ENCODE results near the gene GPR171. TPM values are rescaled to one million over a fixed set of nuclear protein-coding genes. Genes with fewer than 3 reads are reported as not detected.

Gene GPR171
- total RNA-seq, 1 experiment from 2014 or later, result not detected

- H3K4me3 ChIP-seq (ENCODE audit: low read depth, low read length, poor library complexity, severe bottlenecking), result no peak overlapping the region
- CTCF ChIA-PET, result no interaction called here
- H3K27ac ChIP-seq (ENCODE audit: low read depth, low read length, poor library complexity, severe bottlenecking), result no peak overlapping the region
- no peak for DNase-seq (ENCODE audit: low spot score)
- intact Hi-C loops (cut with micrococcal nuclease; ENCODE audit: unreplicated experiment), result no loop called here
- no peaks in the 10 kb centered on the region for H3K4me1 ChIP-seq (ENCODE audit: insufficient read depth, low read length, poor library complexity, severe bottlenecking)
- TF ChIP-seq EZH2 (IDR thresholded peaks at IDR 0.05; ENCODE audit: borderline replicate concordance, low read depth, low read length, poor library complexity, severe bottlenecking) (no peak), CTCF (conservative IDR thresholded peaks at IDR 0.05; ENCODE audit: low read depth, low read length) (no peak)
- POLR2A ChIA-PET (ENCODE audit: low non-redundant PET), result no interaction called here
- H3K9me3 ChIP-seq (ENCODE audit: low read depth, low read length, poor library complexity, severe bottlenecking), result no peaks in the 10 kb centered on the region
- no peaks in the 10 kb centered on the region for H3K27me3 ChIP-seq (replicated peaks; ENCODE audit: insufficient read depth, low read depth, low read length, poor library complexity)
- no peaks in the 10 kb centered on the region for H3K36me3 ChIP-seq (ENCODE audit: insufficient read depth, low read length, poor library complexity, severe bottlenecking)
- BruUV-seq (replicated peaks), result no TSS peak
Measured at GRCh38 chr3:151218136-151218535, 15.1 kb upstream of the GPR171 start.

GRCh38 chr3:151216641-151217607 is 13.9 kb upstream of the GPR171 start:
- H3K27ac ChIP-seq (ENCODE audit: low read depth, low read length, poor library complexity, severe bottlenecking), result no peak overlapping the region
- no peak for DNase-seq (ENCODE audit: low spot score)
- H3K4me1 ChIP-seq (ENCODE audit: insufficient read depth, low read length, poor library complexity, severe bottlenecking), result no peaks in the 10 kb centered on the region
- no peak overlapping the region for H3K4me3 ChIP-seq (ENCODE audit: low read depth, low read length, poor library complexity, severe bottlenecking)
- no peaks in the 10 kb centered on the region for H3K9me3 ChIP-seq (ENCODE audit: low read depth, low read length, poor library complexity, severe bottlenecking)
- no TSS peak for BruUV-seq (replicated peaks)
- H3K27me3 ChIP-seq (replicated peaks; ENCODE audit: insufficient read depth, low read depth, low read length, poor library complexity), result no peaks in the 10 kb centered on the region
- intact Hi-C loops (cut with micrococcal nuclease; ENCODE audit: unreplicated experiment), result no loop called here
- CTCF ChIA-PET, result no interaction called here
- TF ChIP-seq CTCF (conservative IDR thresholded peaks at IDR 0.05; ENCODE audit: low read depth, low read length) (no peak), EZH2 (IDR thresholded peaks at IDR 0.05; ENCODE audit: borderline replicate concordance, low read depth, low read length, poor library complexity, severe bottlenecking) (no peak)
- H3K36me3 ChIP-seq (ENCODE audit: insufficient read depth, low read length, poor library complexity, severe bottlenecking), result no peaks in the 10 kb centered on the region
- POLR2A ChIA-PET (ENCODE audit: low non-redundant PET), result interaction anchor here (0.6 kb wide), 1 partner anchor 146 kb away, joined by 3 read pairs; no protein-coding TSS in a partner anchor

GRCh38 chr3:151214459-151214858 is 11.4 kb upstream of the GPR171 start:
- Histone ChIP-seq H3K36me3 (ENCODE audit: insufficient read depth, low read length, poor library complexity, severe bottlenecking) (no peaks in the 10 kb centered on the region), H3K9me3 (ENCODE audit: low read depth, low read length, poor library complexity, severe bottlenecking) (no peaks in the 10 kb centered on the region), H3K27ac (ENCODE audit: low read depth, low read length, poor library complexity, severe bottlenecking) (no peak overlapping the region), H3K27me3 (replicated peaks; ENCODE audit: insufficient read depth, low read depth, low read length, poor library complexity) (no peaks in the 10 kb centered on the region), H3K4me1 (ENCODE audit: insufficient read depth, low read length, poor library complexity, severe bottlenecking) (no peaks in the 10 kb centered on the region), H3K4me3 (ENCODE audit: low read depth, low read length, poor library complexity, severe bottlenecking) (no peak overlapping the region)
- CTCF ChIA-PET, result interaction anchor here (0.5 kb wide), 1 partner anchor 113 kb away, joined by 3 read pairs; no protein-coding TSS in a partner anchor
- no TSS peak for BruUV-seq (replicated peaks)
- POLR2A ChIA-PET (ENCODE audit: low non-redundant PET), result no interaction called here
- intact Hi-C loops (cut with micrococcal nuclease; ENCODE audit: unreplicated experiment), result no loop called here
- no peak for DNase-seq (ENCODE audit: low spot score)
- TF ChIP-seq CTCF (conservative IDR thresholded peaks at IDR 0.05; ENCODE audit: low read depth, low read length) (no peak), EZH2 (IDR thresholded peaks at IDR 0.05; ENCODE audit: borderline replicate concordance, low read depth, low read length, poor library complexity, severe bottlenecking) (no peak)

Measured in A673 (cell line).